Heart left ventricle (tissue), 16 donors: Measurements from ENCODE around the gene PBLD. TPM values are rescaled to one million over a fixed set of nuclear protein-coding genes. Genes with fewer than 3 reads are reported as not detected.
A peak's percentile ranks its signal among the peaks of the same experiment; 100 is the strongest.

Experiments used
- ATAC-seq, 4 donors: fragments of 200-7000 bp; cut with Tn5 transposase; one replicate each; pipeline ENCODE4 v1.9.1; 2020 to 2022; ENCODE audit warnings: moderate library complexity in 4 of 4, mild to moderate bottlenecking in 3 of 4, moderate number of reproducible peaks in 1 of 4
- DNase-seq, 5 donors: peaks; one replicate each; pipeline ENCODE4 v3.0.0-alpha.2; 2020
- H3K27ac ChIP-seq, 12 donors: fragments of 200-600 bp; sonication (generic) in 4 of 12; one replicate each; pipeline versions ENCODE4 v1.5.0 to v1.8.0; 2016 to 2022; ENCODE audit warnings: mild to moderate bottlenecking in 2 of 12
- H3K27me3 ChIP-seq, 9 donors: fragments of 200-600 bp; sonication (generic) in 2 of 9; one replicate each; pipeline versions ENCODE4 v1.5.1 to v1.8.0; 2016 to 2022; ENCODE audit warnings: mild to moderate bottlenecking in 3 of 9
- H3K36me3 ChIP-seq, 9 donors: fragments of 200-600 bp; sonication (generic) in 2 of 9; one replicate each; pipeline versions ENCODE4 v1.5.0 to v1.8.0; 2018 to 2022; ENCODE audit warnings: mild to moderate bottlenecking in 2 of 9
- H3K4me1 ChIP-seq, 12 donors: fragments of 200-600 bp; sonication (generic) in 4 of 12; one replicate each; pipeline versions ENCODE4 v1.5.0 to v1.8.0; 2016 to 2022; ENCODE audit warnings: mild to moderate bottlenecking in 3 of 12
- H3K4me3 ChIP-seq, 12 donors: fragments of 200-600 bp; sonication (generic) in 4 of 12; one replicate each; pipeline versions ENCODE4 v1.5.0 to v1.8.0; 2017 to 2022; ENCODE audit warnings: mild to moderate bottlenecking in 9 of 12, moderate library complexity in 4 of 12
- H3K9me3 ChIP-seq, 12 donors: fragments of 200-600 bp; sonication (generic) in 4 of 12; one replicate each; pipeline versions ENCODE4 v1.5.0 to v1.8.0; 2016 to 2022; ENCODE audit warnings: mild to moderate bottlenecking in 1 of 12
- POLR2A ChIP-seq, 2 donors: fragments of 450-650 bp; IDR thresholded peaks; one replicate each; pipeline ENCODE4 v1.6.1; 2017; ENCODE audit warnings: antibody characterized with exemption in 2 of 2, mild to moderate bottlenecking in 2 of 2, moderate library complexity in 2 of 2
- WGBS, 4 donors: extraction: QIAGEN DNeasy Blood & Tissue Kit in 2 of 4; methylation state at CpG; one replicate each; pipeline versions ENCODE4 v1.1.5 to v1.1.7; 2013 to 2018; 5-methylcytosine and 5-hydroxymethylcytosine counted together
- intact Hi-C, 10 donors: fragments of 100-400 bp; cut with DNase I; formaldehyde crosslinking; loops; one replicate each; pipeline versions ENCODE4 v1.11.1 to v1.14.2; 2022
- polyA plus RNA-seq, 2 donors: library from polyadenylated mRNA; stranded (reverse); fragments of 200-250 nt; gene quantifications; one replicate each; pipeline ENCODE4 v1.2.3, GENCODE V29; 2013
- total RNA-seq, 9 donors: library from RNA; depleted of rRNA in 2 of 9; stranded (reverse); fragments of >200 nt in 2 of 9; fragmentation: NEBNext Ultra II Directional in 3 of 9; extraction: Animal tissue kit (Norgen Biotek cat#: 25700) in 3 of 9; gene quantifications; one replicate each; pipeline versions ENCODE4 v1.1.0 to v1.2.4, GENCODE V29; 2016 to 2023
- TF ChIP-seq, protein P1 (sequence below), 12 donors: fragments of 200-600 bp; sonication (generic) in 4 of 12; IDR thresholded peaks; one replicate each; pipeline versions ENCODE4 v1.5.0 to v1.8.0; 2018 to 2022; ENCODE audit warnings: antibody characterized with exemption in 12 of 12, mild to moderate bottlenecking in 5 of 12
- donor health status: ischemic (EF 13 %, LVEDD 7.1; RV severe dilation, severe dysfunction).
- donor health status: healthy with polysubstance abuse.
- donor health status: DM: no; HTN: yes; CAD: no.
- donor health status: DM: no; HTN: no; CAD: no.
- donor health status: ischemic (EF 25% LVEDD 6.9; RV normal size, moderate dysfunction).
- donor health status: ischemic (EF 25% LVEDD 5.7; RV mildly dilated, moderate dysfunction).
- donor health status: healthy.
- donor health status: DM: yes; HTN: yes; CAD: no.
- donor health status: ischemic (EF 35%, LVEDD 5.7; RV mildly dilated, moderate dysfunction).
- donor health status: nonischemic (EF 11% LVEDD 7.7; RV severe dilation, severe dysfunction).
- donor health status: DM: yes; HTN: yes; CAD: no.
- donor health status: PGD.
- donor health status: ischemic (EF 29% LVEDD 5.4; RV normal size, mild dysfunction).
- donor health status: nonischemic (EF 23%, LVEDD 6.1; RV moderate dilation, normal function).

Gene PBLD
- total and polyA plus RNA-seq, 11 donors: 1.4 to 9.4 (median 5.7) TPM

GRCh38 chr10:68334672-68335467 lies 2.1 kb upstream of the PBLD start:
- no peak for ATAC-seq
- 4 to 7% (median 5%) methylated on average over 8 of the region's 8 CpGs for WGBS, 4 donors
- H3K9me3 ChIP-seq: no peaks in the 10 kb centered on the region
- H3K27me3 ChIP-seq: no peaks in the 10 kb centered on the region
- peaks cover 5 to 68% (median 50%) of the 10 kb centered on the region in 12 donors for H3K4me1 ChIP-seq
- H3K27ac ChIP-seq: peak overlapping the region in 5 of 12 donors; percentile 1 to 99 (median 5)
- DNase-seq: no peak
- peak overlapping the region in 9 of 12 donors; percentile 75 to 98 (median 94) for H3K4me3 ChIP-seq
- TF ChIP-seq, protein P1, sequence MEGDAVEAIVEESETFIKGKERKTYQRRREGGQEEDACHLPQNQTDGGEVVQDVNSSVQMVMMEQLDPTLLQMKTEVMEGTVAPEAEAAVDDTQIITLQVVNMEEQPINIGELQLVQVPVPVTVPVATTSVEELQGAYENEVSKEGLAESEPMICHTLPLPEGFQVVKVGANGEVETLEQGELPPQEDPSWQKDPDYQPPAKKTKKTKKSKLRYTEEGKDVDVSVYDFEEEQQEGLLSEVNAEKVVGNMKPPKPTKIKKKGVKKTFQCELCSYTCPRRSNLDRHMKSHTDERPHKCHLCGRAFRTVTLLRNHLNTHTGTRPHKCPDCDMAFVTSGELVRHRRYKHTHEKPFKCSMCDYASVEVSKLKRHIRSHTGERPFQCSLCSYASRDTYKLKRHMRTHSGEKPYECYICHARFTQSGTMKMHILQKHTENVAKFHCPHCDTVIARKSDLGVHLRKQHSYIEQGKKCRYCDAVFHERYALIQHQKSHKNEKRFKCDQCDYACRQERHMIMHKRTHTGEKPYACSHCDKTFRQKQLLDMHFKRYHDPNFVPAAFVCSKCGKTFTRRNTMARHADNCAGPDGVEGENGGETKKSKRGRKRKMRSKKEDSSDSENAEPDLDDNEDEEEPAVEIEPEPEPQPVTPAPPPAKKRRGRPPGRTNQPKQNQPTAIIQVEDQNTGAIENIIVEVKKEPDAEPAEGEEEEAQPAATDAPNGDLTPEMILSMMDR (IDR thresholded peaks at IDR 0.05): no peak
- TF ChIP-seq POLR2A (IDR thresholded peaks at IDR 0.05): no peak
- intact Hi-C loops: loop anchor here in 6 of 10 donors (5.0 to 10.0 kb wide), 4 partner anchors 258 to 450 kb away; partner anchors contain the start of genes HERC4 (in 6 of the 6), SIRT1 (in 2 of the 6) and CCAR1 (in 1 of the 6)
- H3K36me3 ChIP-seq: peaks cover 0 to 27% (median 19%) of the 10 kb centered on the region in 9 donors

DNA sequence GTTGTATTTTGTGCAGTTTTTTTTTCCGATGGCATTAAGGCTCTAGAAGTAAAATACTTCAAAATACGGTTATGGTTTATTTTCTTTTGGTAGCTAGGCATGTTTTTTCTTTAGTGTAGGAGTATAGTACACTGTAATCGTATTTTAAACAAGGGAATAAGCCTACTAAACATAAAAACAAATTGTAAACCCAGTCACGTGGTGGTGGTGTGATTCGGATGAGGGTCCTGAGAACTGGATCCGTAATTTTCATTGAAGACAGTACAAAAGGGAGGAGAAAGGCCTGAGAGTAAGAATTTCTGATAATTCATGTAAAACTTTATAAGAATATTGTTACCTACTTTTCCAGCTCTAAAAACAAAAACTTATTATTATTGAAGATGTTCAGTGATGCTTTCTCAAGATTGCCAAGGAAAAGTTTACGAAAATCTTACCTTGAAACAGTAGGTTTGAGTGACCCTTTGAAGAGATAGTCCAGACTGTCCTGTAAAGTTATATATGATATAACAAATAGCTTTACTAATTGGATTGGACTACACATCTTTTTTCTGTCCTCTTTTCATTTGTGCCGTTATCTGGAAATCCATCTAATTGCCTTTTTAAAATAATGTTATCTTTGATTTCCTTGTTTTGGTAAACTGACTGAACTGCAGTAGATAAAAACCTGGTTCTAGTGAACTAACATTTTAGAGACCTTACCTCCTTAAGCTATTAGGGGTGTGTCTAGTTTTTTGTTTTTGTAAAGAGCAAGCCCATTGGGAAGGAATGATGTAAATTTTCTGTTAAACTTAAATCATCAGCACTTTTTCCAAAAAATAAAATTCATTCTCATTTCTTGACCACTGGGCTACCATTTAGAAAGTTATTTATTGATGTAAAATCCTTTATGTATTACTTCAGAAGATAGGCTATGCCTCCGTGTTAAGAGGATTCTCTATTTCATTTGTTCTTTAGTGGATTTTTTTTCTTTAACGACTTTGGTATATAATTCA lies 1.0 kb upstream of the PBLD start:
- ATAC-seq: no peak
- no peak for DNase-seq
- WGBS, 4 donors: 2 to 3% (median 3%) methylated on average over 10 of the region's 10 CpGs
- Histone ChIP-seq H3K36me3 (peaks cover 0 to 15% (median 8%) of the 10 kb centered on the region in 9 donors), H3K27me3 (no peaks in the 10 kb centered on the region), H3K27ac (peak overlapping the region in 10 of 12 donors; percentile 97 to 100 (median 99)), H3K9me3 (no peaks in the 10 kb centered on the region), H3K4me3 (peak overlapping the region; percentile 70 to 98 (median 90)), H3K4me1 (peaks cover 5 to 71% (median 53%) of the 10 kb centered on the region in 12 donors)
- TF ChIP-seq POLR2A (IDR thresholded peaks at IDR 0.05): no peak
- TF ChIP-seq, protein P1 (IDR thresholded peaks at IDR 0.05): no peak
- intact Hi-C loops: loop anchor here in 7 of 10 donors (2.0 to 10.0 kb wide), 5 partner anchors 256 to 449 kb away; partner anchors contain the start of genes HERC4 (in 6 of the 7), SIRT1 (in 4 of the 7) and CCAR1 (in 1 of the 7)

DNA sequence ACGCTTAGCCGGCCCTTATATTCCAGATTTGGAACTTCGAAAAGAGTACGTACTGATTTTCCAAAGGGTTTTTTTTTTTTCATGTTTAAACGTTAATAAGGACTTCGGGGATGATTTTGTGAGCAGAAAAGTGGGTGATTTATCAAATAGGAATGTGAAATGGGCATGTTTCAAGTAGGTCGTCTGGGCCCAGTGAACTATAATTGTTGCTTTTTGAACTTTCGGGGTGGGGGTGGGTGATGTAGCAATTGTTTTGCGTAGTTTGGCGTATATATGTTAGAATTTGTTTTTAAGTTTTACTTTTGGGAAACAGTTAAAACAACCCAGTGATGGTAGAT lies 299 bp upstream of the PBLD start:
- peak overlapping the region; percentile 95 to 100 (median 99) for H3K27ac ChIP-seq
- no peaks in the 10 kb centered on the region for H3K27me3 ChIP-seq
- H3K9me3 ChIP-seq: no peaks in the 10 kb centered on the region
- ATAC-seq (no peak), DNase-seq (no peak)
- H3K4me3 ChIP-seq: peak overlapping the region; percentile 70 to 98 (median 90)
- peaks cover 5 to 71% (median 48%) of the 10 kb centered on the region in 12 donors for H3K4me1 ChIP-seq
- 0 to 1% (median 0%) methylated on average over 10 of the region's 10 CpGs for WGBS, 4 donors
- TF ChIP-seq POLR2A (IDR thresholded peaks at IDR 0.05): no peak
- TF ChIP-seq, protein P1 (IDR thresholded peaks at IDR 0.05): no peak
- peaks cover 0 to 8% (median under 1%) of the 10 kb centered on the region in 9 donors for H3K36me3 ChIP-seq
- intact Hi-C loops: loop anchor here in 7 of 10 donors (2.0 to 10.0 kb wide), 5 partner anchors 256 to 448 kb away; partner anchors contain the start of genes HERC4 (in 6 of the 7), SIRT1 (in 4 of the 7) and CCAR1 (in 1 of the 7)
